PC-3 (cell line): ENCODE data around the gene RPL37A. TPM values are rescaled to one million over a fixed set of nuclear protein-coding genes. Genes with fewer than 3 reads are reported as not detected.

Experiments used
- ATAC-seq: fragments of 200-7000 bp; cut with Tn5 transposase; 2 replicates; pipeline ENCODE4 v1.9.1; 2020; ENCODE audit warnings: mild to moderate bottlenecking, moderate library complexity
- BruUV-seq: library from RNA; stranded (reverse); fragments of 400-500 nt; replicated peaks from 2 replicates; lab custom pipeline; 2021; lab: Mats Ljungman, UMichigan
- CTCF ChIA-PET: fragments of 300-600 bp; sonication (Branson Sonifier 250); formaldehyde crosslinking; loops from one replicate; lab custom pipeline; 2022; ENCODE audit warnings: antibody characterized with exemption; lab: Charles Lee
- POLR2A ChIA-PET: fragments of 300-600 bp; sonication (Branson Sonifier 250); formaldehyde crosslinking; loops from one replicate; lab custom pipeline; 2022; ENCODE audit warnings: antibody characterized with exemption; ENCODE audit not compliant: unreplicated experiment; lab: Charles Lee
- DNase-seq: peaks from one replicate; pipeline ENCODE4 v3.0.0-alpha.2; 2015
- H2AFZ ChIP-seq: fragments of 300-600 bp; sonication (generic); 2 replicates; pipeline ENCODE4 v1.6.0; 2016; ENCODE audit warnings: antibody characterized with exemption, low read length
- H3F3A ChIP-seq: fragments of 300-600 bp; sonication (generic); one replicate; pipeline ENCODE4 v1.6.0; 2017; ENCODE audit warnings: antibody characterized with exemption, low read length, control low read depth, mild to moderate bottlenecking; ENCODE audit not compliant: unreplicated experiment
- H3K27ac ChIP-seq: fragments of 300-600 bp; sonication (generic); 2 replicates; pipeline ENCODE4 v1.5.1; 2016; ENCODE audit warnings: mild to moderate bottlenecking, low read length
- H3K27me3 ChIP-seq: fragments of 300-600 bp; sonication (generic); 2 replicates; pipeline ENCODE4 v1.6.1; 2016; ENCODE audit warnings: low read length, mixed read lengths
- H3K36me3 ChIP-seq: fragments of 300-600 bp; sonication (generic); 2 replicates; pipeline ENCODE4 v1.6.1; 2016; ENCODE audit warnings: low read depth, mixed run types, low read length, mixed read lengths
- H3K4me1 ChIP-seq: fragments of 300-600 bp; sonication (generic); 2 replicates; pipeline ENCODE4 v1.5.1; 2016; ENCODE audit warnings: low read length; ENCODE audit not compliant: insufficient read depth
- H3K4me2 ChIP-seq: fragments of 300-600 bp; sonication (generic); 2 replicates; pipeline ENCODE4 v1.6.0; 2016; ENCODE audit warnings: low read length
- H3K4me3 ChIP-seq: fragments of 300-600 bp; sonication (generic); 2 replicates; pipeline ENCODE4 v1.5.1; 2016; ENCODE audit warnings: mild to moderate bottlenecking, low read length, mixed read lengths
- H3K79me2 ChIP-seq: fragments of 300-600 bp; sonication (generic); 2 replicates; pipeline ENCODE4 v1.6.1; 2017; ENCODE audit warnings: low read length, mixed read lengths
- H3K9ac ChIP-seq: fragments of 300-600 bp; sonication (generic); 2 replicates; pipeline ENCODE4 v1.6.0; 2016; ENCODE audit warnings: mild to moderate bottlenecking, low read length
- H3K9me2 ChIP-seq: fragments of 300-600 bp; sonication (generic); replicated peaks from 2 replicates; pipeline ENCODE4 v1.6.1; 2016; ENCODE audit warnings: mixed run types, low read length, mixed read lengths
- H3K9me3 ChIP-seq: fragments of 300-600 bp; sonication (generic); 2 replicates; pipeline ENCODE4 v1.6.1; 2016; ENCODE audit warnings: low read length, mixed read lengths
- H4K20me1 ChIP-seq: fragments of 300-600 bp; sonication (generic); 2 replicates; pipeline ENCODE4 v1.6.1; 2016; ENCODE audit warnings: low read length, mixed read lengths
- CTCF ChIP-seq: fragments of 300-600 bp; sonication (generic); conservative IDR thresholded peaks from 2 replicates; pipeline ENCODE4 v1.5.1; 2017; ENCODE audit warnings: antibody characterized with exemption, low read depth, mild to moderate bottlenecking, low read length
- EZH2 ChIP-seq: fragments of 300-600 bp; sonication (generic); IDR thresholded peaks from one replicate; pipeline ENCODE4 v1.6.1; 2017; ENCODE audit warnings: antibody characterized with exemption, mild to moderate bottlenecking, low read length; ENCODE audit not compliant: unreplicated experiment
- EZH2phosphoT487 ChIP-seq: fragments of 300-600 bp; sonication (generic); IDR thresholded peaks from 2 replicates; pipeline ENCODE4 v1.6.1; 2018; ENCODE audit warnings: mild to moderate bottlenecking, antibody characterized with exemption, low read length, borderline replicate concordance
- intact Hi-C: fragments of 100-400 bp; cut with micrococcal nuclease; formaldehyde crosslinking; loops from 2 replicates; pipeline ENCODE4 v1.9.0; 2023
- total RNA-seq: library from RNA; depleted of rRNA; stranded (reverse); fragments of >200 nt; gene quantifications from 2 replicates; pipeline ENCODE4 v1.2.3, GENCODE V29; 2014

Gene RPL37A
- total RNA-seq, 1 experiment from 2014 or later = 2,472 TPM

DNA sequence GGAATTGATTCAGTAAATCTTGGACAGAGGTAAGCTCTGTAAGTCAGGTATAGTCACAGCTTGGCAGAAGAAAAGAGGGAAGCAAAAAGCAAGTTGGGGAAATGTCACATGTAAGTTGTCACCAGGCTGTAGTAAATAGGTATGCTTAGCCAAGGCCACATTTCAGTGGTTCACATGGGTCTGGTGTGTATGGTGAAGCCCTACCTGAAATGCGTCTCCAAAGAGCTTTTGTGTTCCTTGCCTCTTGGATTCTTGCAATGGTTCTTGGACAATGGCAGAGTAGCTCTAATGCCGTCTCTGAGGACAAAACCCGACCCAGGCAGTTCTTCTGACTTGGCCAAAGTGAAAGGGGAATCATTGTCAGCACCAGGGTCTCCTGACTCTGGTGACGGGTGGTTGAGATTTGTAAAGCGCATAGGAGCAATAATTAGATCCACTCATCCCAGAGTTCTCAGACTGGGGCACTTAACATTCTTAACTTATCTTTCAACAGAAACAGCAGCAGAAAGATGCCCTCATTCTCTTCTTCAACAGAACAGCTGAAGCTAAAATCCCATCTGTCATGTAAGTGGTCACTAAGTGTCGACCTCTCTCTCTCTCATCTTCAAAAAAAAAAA lies 34.4 kb upstream of the RPL37A start:
- no TSS peak for BruUV-seq
- Histone ChIP-seq H3K27me3 (no peaks in the 10 kb centered on the region), H3K9me3 (no peaks in the 10 kb centered on the region), H3K36me3 (0 out of 2 replicates have a peak, but pooled peaks cover 3% of the 10 kb centered on the region), H3K9me2 (no peaks in the 10 kb centered on the region), H3K27ac (no peak overlapping the region), H3F3A (no peaks in the 10 kb centered on the region), H3K9ac (no peak overlapping the region), H3K4me1 (no peaks in the 10 kb centered on the region), H3K4me3 (no peak overlapping the region), H2AFZ (no peak overlapping the region), H4K20me1 (no peaks in the 10 kb centered on the region), H3K4me2 (no peak overlapping the region), H3K79me2 (no peaks in the 10 kb centered on the region)
- ATAC-seq (no peak), DNase-seq (no peak)
- intact Hi-C loops = no loop called here
- TF ChIP-seq EZH2 (no peak), EZH2phosphoT487 (no peak), CTCF (no peak)
- ChIA-PET CTCF (no interaction called here), POLR2A (no interaction called here)

GRCh38 chr2:216465579-216466195 lies 33.0 kb upstream of the RPL37A start:
- no peaks in the 10 kb centered on the region for H4K20me1 ChIP-seq
- H3K4me3 ChIP-seq = no peak overlapping the region
- H3K27ac ChIP-seq = no peak overlapping the region
- BruUV-seq = no TSS peak
- no peaks in the 10 kb centered on the region for H3K9me3 ChIP-seq
- TF ChIP-seq EZH2 (no peak), EZH2phosphoT487 (no peak), CTCF (no peak)
- H3K79me2 ChIP-seq = no peaks in the 10 kb centered on the region
- H2AFZ ChIP-seq = no peak overlapping the region
- no peaks in the 10 kb centered on the region for H3K4me1 ChIP-seq
- no peak for ATAC-seq
- no peaks in the 10 kb centered on the region for H3K27me3 ChIP-seq
- H3K9me2 ChIP-seq = no peaks in the 10 kb centered on the region
- no peak overlapping the region for H3K4me2 ChIP-seq
- H3F3A ChIP-seq = no peaks in the 10 kb centered on the region
- H3K9ac ChIP-seq = no peak overlapping the region
- DNase-seq = no peak
- intact Hi-C loops = no loop called here
- H3K36me3 ChIP-seq = 0 out of 2 replicates have a peak, but pooled peaks cover 3% of the 10 kb centered on the region
- ChIA-PET POLR2A (no interaction called here), CTCF (no interaction called here)

DNA sequence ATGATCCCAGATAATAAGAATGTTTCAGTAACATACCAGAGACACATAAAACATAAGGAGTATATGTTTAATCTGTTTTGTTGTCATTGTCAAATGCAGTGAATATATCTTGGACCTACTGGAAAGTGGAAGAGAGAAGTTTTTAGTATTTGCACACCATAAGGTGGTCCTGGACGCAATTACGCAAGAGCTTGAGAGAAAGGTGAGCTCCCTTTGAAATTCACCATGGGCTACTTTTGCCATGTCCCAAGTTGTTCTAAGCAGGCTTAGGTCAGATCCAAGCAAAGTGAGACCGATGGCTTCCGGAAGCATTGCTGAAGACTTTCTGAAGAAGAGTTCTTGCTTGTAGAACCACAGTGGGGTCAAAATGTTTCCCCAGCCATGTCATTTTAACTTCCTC lies 30.8 kb upstream of the RPL37A start:
- Histone ChIP-seq H3K9me2 (no peaks in the 10 kb centered on the region), H3K4me3 (no peak overlapping the region), H3K36me3 (0 out of 2 replicates have a peak, but pooled peaks cover 3% of the 10 kb centered on the region), H3F3A (no peaks in the 10 kb centered on the region), H3K4me2 (no peak overlapping the region), H3K4me1 (no peaks in the 10 kb centered on the region), H3K27me3 (no peaks in the 10 kb centered on the region), H3K27ac (no peak overlapping the region), H2AFZ (no peak overlapping the region), H3K9me3 (no peaks in the 10 kb centered on the region), H4K20me1 (no peaks in the 10 kb centered on the region), H3K9ac (no peak overlapping the region), H3K79me2 (no peaks in the 10 kb centered on the region)
- intact Hi-C loops = no loop called here
- ATAC-seq = no peak
- ChIA-PET CTCF (no interaction called here), POLR2A (no interaction called here)
- no peak for DNase-seq
- no peak for TF ChIP-seq EZH2
- no peak for TF ChIP-seq CTCF
- no peak for TF ChIP-seq EZH2phosphoT487
- no TSS peak for BruUV-seq
